Spleen (tissue), 7 donors: ENCODE data around the gene TMEM115.
A peak's percentile ranks its signal among the peaks of the same experiment; 100 is the strongest.

Source experiments
- CTCF ChIP-seq, 11 experiments: fragments of 200-600 bp in 7 of 11; fragments of 450-650 bp in 4 of 11; sonication (generic) in 4 of 11; IDR thresholded peaks in 8 of 11; conservative IDR thresholded peaks in 3 of 11; 1 replicate in 7 of 11; 2 replicates in 4 of 11; pipeline versions ENCODE4 v1.4.0 to v1.8.0; 2016 to 2021; ENCODE audit warnings: antibody characterized with exemption in 11 of 11, inconsistent platforms in 4 of 11, mild to moderate bottlenecking in 1 of 11
- POLR2AphosphoS5 ChIP-seq, 3 donors: sonication (generic); formaldehyde crosslinking; IDR thresholded peaks; one replicate each; pipeline ENCODE4 v1.5.1; 2017; ENCODE audit warnings: antibody characterized with exemption in 3 of 3
- donor health status: DM: no; HTN: no; CAD: no; lungs with moderate emphysema.
- donor health status: DM: no; HTN: no; CAD: no.
- donor health status: DM: no; HTN: no; CAD: no.

- TF ChIP-seq POLR2AphosphoS5 (IDR thresholded peaks at IDR 0.05): peak in 2 of 3 donors; percentile 61
- peak; percentile 69 to 93 (median 88) for TF ChIP-seq CTCF (IDR thresholded peaks at IDR 0.05 in 8 of 11, conservative IDR thresholded peaks at IDR 0.05 in 3 of 11)
Observed at GRCh38 chr3:50324351-50325112, 34.8 kb downstream of the TMEM115 start.
